ENCODE results near the gene RDH13. TPM values are rescaled to one million over a fixed set of nuclear protein-coding genes. Genes with fewer than 3 reads are reported as not detected.
"Not testable (repeated sequence)": the region's sequence is repeated elsewhere in the genome, so short reads cannot be mapped to it uniquely, and the experiment has no call there.

Gene RDH13, protein sequence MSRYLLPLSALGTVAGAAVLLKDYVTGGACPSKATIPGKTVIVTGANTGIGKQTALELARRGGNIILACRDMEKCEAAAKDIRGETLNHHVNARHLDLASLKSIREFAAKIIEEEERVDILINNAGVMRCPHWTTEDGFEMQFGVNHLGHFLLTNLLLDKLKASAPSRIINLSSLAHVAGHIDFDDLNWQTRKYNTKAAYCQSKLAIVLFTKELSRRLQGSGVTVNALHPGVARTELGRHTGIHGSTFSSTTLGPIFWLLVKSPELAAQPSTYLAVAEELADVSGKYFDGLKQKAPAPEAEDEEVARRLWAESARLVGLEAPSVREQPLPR
- total RNA-seq, result 10 to 100 TPM; 25.9 to 28.6 TPM

- Mint-ChIP-seq H3K4me1 (peaks cover 11% of the 10 kb centered on the region), H3K4me3 (peak within 1 kb of the TSS; percentile 90), H3K27me3 (peaks cover 36% of the 10 kb centered on the region), H3K9me3 (no peaks in the 10 kb centered on the region), H3K27ac (peak within 1 kb of the TSS; percentile 86), H3K36me3 (peaks cover 11% of the 10 kb centered on the region)
- peak; percentile 98 for ATAC-seq (ENCODE audit: low read depth)
- DNase-seq, result peak; percentile 99
- POLR2A ChIA-PET, result interaction anchor here (0.6 to 1.9 kb wide), 9 partner anchors 9 to 182 kb away, joined by 3 to 11 read pairs (median 3); partner anchors contain the start of gene PPP1R12C
Observed at GRCh38 chr19:55062735-55063491, at the start of gene RDH13. Gene RDH13, minus strand, starts transcription at chr19:55063148. Its CDS starts 116 bp downstream, at chr19:55063032.

DNA sequence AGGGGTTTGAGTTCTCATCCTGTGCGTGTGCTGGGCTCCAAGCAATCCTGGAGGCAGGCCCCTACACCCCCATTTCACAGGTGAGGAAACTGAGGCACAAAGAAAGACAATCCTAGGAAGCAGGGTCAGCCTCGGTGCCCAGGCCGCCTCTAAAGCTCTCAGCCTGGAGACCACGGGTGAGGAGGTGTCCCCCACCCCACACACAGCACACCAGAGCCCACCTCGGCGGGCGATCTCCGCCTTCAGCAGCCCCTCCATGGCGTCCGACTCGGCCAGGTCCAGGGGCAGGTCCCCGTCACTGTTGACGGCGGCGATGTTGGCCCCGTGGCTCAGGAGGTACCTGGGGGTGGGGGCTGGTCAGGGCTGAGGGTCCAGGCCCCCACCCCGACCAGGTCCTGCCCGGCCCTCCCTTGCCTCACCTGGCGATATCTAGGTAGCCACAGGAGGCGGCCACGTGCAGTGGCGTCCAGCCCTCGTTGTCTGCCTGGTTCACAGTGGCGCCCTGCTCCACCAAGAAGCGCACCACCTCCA lies 49.4 kb upstream of the RDH13 start:
- ATAC-seq (ENCODE audit: low read depth) (no peak), DNase-seq (no peak)
- H3K4me1 Mint-ChIP-seq, result peaks cover 14% of the 10 kb centered on the region
- peaks cover 19% of the 10 kb centered on the region for H3K36me3 Mint-ChIP-seq
- H3K4me3 Mint-ChIP-seq, result no peak overlapping the region
- no peaks in the 10 kb centered on the region for H3K27me3 Mint-ChIP-seq
- no peak overlapping the region for H3K27ac Mint-ChIP-seq
- POLR2A ChIA-PET, result no interaction called here
- H3K9me3 Mint-ChIP-seq, result no peaks in the 10 kb centered on the region

DNA sequence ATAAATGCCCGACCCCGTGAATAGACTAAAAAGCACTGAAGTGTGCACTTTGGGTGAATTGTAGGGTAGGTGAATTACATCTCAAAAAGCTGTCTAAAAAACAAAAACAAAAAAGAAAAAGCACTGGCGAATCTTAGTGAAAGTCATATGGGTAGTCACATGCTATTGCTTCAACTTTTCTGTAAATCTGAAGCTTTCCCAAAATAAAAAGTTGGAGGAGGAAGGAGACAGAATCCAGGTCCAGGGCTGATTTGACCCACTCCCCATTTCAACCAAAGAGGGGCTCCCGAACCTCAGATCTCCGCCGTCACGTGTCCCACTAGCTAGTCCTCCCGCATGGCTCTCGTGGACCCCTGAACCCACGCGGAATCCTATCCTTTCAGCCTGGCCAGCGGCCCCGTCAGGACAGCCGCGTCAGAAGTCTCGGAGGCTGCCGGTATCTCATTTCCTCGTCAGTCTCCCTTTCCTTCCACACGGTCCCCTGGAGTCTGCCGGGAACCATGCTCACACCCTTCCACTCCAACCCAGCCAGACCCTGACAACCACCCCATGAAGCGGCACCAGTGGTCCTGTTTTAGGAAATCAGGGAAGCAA lies 48.4 kb upstream of the RDH13 start:
- POLR2A ChIA-PET, result interaction anchor here (0.6 kb wide), 1 partner anchor 170 kb away, joined by 3 read pairs; no protein-coding TSS in a partner anchor
- Mint-ChIP-seq H3K4me3 (no peak overlapping the region), H3K4me1 (peaks cover 14% of the 10 kb centered on the region), H3K36me3 (peaks cover 23% of the 10 kb centered on the region), H3K9me3 (no peaks in the 10 kb centered on the region), H3K27ac (no peak overlapping the region), H3K27me3 (no peaks in the 10 kb centered on the region)
- DNase-seq (no peak), ATAC-seq (ENCODE audit: low read depth) (no peak)

DNA sequence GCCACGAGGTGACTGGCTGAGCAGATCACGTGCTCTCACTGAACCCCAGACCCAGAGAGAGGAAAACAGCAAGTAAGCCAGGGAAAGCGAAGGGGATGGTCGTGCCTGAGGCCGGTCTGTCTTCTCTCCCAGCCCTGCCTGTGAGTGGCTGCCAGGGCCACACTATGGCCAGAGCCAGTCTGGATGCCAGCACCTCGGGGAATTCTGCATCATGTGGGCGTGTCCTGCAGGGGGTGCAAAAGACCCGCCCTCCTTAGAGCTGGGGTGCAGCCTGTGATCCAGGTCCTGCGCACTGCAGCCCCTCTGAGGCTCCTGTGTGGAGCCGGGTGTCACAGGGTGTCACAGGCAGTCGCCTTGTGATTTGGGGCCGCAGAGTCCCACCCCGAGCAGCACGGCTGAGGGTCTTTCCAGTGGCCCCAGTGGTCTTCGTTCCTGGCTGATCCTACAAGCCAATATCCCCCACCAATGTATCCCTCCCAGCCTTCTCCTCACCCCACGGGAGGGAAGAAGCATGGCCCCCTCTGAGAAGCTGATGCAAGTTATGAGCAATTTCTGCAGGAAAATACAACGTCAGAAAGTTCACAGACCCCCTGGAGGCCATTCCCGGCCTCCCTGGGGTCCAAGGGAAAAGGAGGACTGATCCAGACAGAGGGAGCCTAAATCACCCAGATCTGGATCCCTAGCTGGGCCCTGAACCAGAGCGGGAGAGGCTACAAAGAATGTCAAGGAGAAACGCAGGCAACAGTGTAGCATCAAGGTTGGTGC lies 46.8 kb upstream of the RDH13 start:
- Mint-ChIP-seq H3K27me3 (no peaks in the 10 kb centered on the region), H3K9me3 (no peaks in the 10 kb centered on the region), H3K4me1 (peaks cover 3% of the 10 kb centered on the region), H3K36me3 (peaks cover 28% of the 10 kb centered on the region), H3K4me3 (no peak overlapping the region), H3K27ac (no peak overlapping the region)
- POLR2A ChIA-PET, result no interaction called here
- no peak for DNase-seq
- ATAC-seq (ENCODE audit: low read depth), result no peak

DNA sequence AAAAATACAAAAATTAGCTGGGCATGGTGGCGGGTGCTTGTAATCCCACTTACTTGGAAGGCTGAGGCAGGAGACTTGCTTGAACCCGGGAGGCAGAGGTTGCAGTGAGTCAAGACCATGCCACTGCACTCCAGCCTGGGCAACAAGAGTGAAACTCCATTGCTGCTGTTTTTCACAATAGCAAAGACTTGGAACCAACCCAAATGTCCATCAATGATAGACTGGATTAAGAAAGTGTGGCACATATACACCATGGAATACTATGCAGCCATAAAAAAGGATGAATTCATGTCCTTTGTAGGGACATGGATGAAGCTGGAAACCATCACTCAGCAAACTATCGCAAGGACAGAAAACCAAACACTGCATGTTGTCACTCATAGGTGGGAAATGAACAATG lies 44.3 kb upstream of the RDH13 start:
- not testable (repeated sequence) for ATAC-seq (ENCODE audit: low read depth); H3K27ac Mint-ChIP-seq; H3K4me1 Mint-ChIP-seq; H3K9me3 Mint-ChIP-seq; H3K4me3 Mint-ChIP-seq; DNase-seq; H3K27me3 Mint-ChIP-seq
- POLR2A ChIA-PET, result interaction anchor here (0.8 to 1.8 kb wide), 2 partner anchors 9 to 10 kb away, joined by 3 to 6 read pairs; partner anchors contain the start of gene PPP1R12C
- H3K36me3 Mint-ChIP-seq, result peaks cover 41% of the 10 kb centered on the region

- ATAC-seq (ENCODE audit: low read depth) (no peak), DNase-seq (no peak)
- H3K27me3 Mint-ChIP-seq, result no peaks in the 10 kb centered on the region
- H3K9me3 Mint-ChIP-seq, result no peaks in the 10 kb centered on the region
- H3K4me1 Mint-ChIP-seq, result peaks cover 5% of the 10 kb centered on the region
- no peak overlapping the region for H3K27ac Mint-ChIP-seq
- peaks cover 45% of the 10 kb centered on the region for H3K36me3 Mint-ChIP-seq
- POLR2A ChIA-PET, result interaction anchor here (0.8 to 1.8 kb wide), 2 partner anchors 9 to 11 kb away, joined by 3 to 6 read pairs; partner anchors contain the start of gene PPP1R12C
- H3K4me3 Mint-ChIP-seq, result no peak overlapping the region
Observed at GRCh38 chr19:55106591-55106990, 43.6 kb upstream of the RDH13 start.

DNA sequence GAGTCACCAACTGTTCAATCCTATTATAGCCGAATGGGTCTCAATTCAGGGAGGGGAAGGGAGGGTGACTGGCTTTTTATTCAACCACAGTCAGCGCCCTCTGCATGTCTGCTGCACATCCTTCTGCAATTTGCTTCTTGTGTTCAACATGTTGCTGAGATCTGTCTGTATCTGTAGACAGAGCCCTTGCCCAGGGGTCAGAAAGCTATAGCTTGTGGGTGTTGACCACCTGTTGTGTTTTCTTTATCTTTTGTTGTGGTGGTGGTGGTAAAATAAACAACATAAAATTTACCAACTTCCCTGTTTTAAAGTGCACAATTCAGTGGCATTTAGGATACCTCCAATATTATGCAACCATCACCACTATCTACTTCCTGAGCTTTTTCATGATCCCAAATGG lies 42.3 kb upstream of the RDH13 start:
- ATAC-seq (ENCODE audit: low read depth), result no peak
- Mint-ChIP-seq H3K4me1 (peaks cover 5% of the 10 kb centered on the region), H3K9me3 (no peaks in the 10 kb centered on the region), H3K27me3 (no peaks in the 10 kb centered on the region), H3K27ac (no peak overlapping the region), H3K36me3 (peaks cover 42% of the 10 kb centered on the region), H3K4me3 (no peak overlapping the region)
- DNase-seq, result no peak
- POLR2A ChIA-PET, result interaction anchor here (0.7 kb wide), 1 partner anchor 1041 kb away, joined by 6 read pairs; no protein-coding TSS in a partner anchor

GRCh38 chr19:55103190-55103589 lies 40.2 kb upstream of the RDH13 start:
- POLR2A ChIA-PET, result no interaction called here

DNA sequence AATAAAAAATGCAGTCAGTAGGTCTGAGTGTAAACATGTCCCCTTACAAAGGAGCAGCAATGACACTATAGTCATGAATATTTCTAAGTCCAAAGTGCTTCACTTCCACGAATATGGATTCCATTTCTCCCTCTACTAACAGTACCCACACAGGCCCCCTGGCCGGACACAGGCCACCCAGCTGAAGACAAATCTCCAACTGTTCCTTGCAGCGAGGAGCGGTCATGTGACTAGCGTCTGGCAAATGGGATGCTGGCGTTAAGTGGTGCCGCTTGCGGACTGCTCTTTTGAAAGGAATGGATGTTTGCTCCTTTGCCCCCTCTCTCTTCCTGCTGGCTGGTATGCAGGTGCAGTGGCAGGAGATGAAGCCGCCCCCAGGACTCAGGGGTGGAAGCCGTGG lies 38.3 kb upstream of the RDH13 start:
- H3K4me3 Mint-ChIP-seq, result no peak overlapping the region
- no peak for DNase-seq
- POLR2A ChIA-PET, result no interaction called here
- H3K27me3 Mint-ChIP-seq, result no peaks in the 10 kb centered on the region
- H3K36me3 Mint-ChIP-seq, result peaks cover 23% of the 10 kb centered on the region
- H3K4me1 Mint-ChIP-seq, result peaks cover 5% of the 10 kb centered on the region
- ATAC-seq (ENCODE audit: low read depth), result no peak
- H3K27ac Mint-ChIP-seq, result no peak overlapping the region
- no peaks in the 10 kb centered on the region for H3K9me3 Mint-ChIP-seq

More at GRCh38 chr19:55103190-55103589, 40.2 kb upstream of the RDH13 start:
- Mint-ChIP-seq H3K4me3 (no peak overlapping the region), H3K36me3 (peaks cover 31% of the 10 kb centered on the region), H3K27me3 (no peaks in the 10 kb centered on the region), H3K4me1 (peaks cover 5% of the 10 kb centered on the region), H3K9me3 (no peaks in the 10 kb centered on the region), H3K27ac (no peak overlapping the region)
- no peak for DNase-seq
- no peak for ATAC-seq (ENCODE audit: low read depth)

GRCh38 chr19:55099557-55100506 lies 36.9 kb upstream of the RDH13 start:
- Mint-ChIP-seq H3K27ac (no peak overlapping the region), H3K36me3 (peaks cover 19% of the 10 kb centered on the region), H3K9me3 (no peaks in the 10 kb centered on the region), H3K27me3 (no peaks in the 10 kb centered on the region), H3K4me3 (no peak overlapping the region), H3K4me1 (peaks cover 2% of the 10 kb centered on the region)
- ATAC-seq (ENCODE audit: low read depth), result no peak
- DNase-seq, result no peak
- POLR2A ChIA-PET, result no interaction called here

DNA sequence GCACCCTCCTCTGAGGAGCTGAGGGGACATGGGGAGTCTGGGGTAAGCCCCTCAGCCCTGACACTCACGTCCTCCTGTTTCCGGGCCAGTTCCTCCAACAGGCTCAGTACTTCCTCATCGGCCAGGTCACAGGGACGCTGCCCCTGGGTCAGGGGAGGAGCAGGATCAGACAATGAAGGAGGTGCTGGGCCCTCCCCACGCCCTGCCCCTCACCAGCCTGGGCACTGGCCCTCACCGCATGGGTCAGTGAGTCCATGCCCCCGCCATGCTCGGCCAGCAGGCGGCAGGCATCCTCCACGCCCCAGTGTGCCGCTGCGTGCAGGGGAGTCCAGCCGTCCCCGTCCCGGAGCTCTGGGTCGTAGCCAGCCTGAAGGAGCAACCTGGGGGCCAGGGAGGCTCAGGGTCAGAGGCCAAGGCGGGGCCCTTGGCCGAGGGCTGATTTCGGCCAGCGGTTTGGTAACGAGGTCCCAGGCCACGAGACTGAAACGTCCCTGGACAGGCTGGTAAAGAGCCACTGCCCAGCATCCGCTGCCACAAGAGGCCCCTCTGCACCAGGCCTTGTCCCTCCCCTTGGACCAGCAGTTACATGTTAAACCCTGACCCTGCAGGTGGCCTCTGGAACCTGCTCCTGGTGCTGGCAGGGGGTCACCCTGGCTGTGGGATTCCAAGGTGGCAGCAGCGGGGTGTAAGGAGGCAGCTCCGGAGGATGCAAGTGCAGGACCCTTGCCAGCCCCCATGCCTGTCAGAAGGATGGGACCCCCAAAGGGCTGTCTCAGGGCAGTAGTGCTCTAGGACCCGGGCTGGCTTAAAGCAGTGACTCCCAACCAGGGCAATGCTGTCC lies 36.0 kb upstream of the RDH13 start:
- Mint-ChIP-seq H3K4me1 (peaks cover 2% of the 10 kb centered on the region), H3K9me3 (no peaks in the 10 kb centered on the region), H3K36me3 (peaks cover 22% of the 10 kb centered on the region), H3K4me3 (no peak overlapping the region), H3K27ac (no peak overlapping the region), H3K27me3 (no peaks in the 10 kb centered on the region)
- DNase-seq (no peak), ATAC-seq (ENCODE audit: low read depth) (no peak)
- POLR2A ChIA-PET, result no interaction called here

All from activated naive CD8-positive, alpha-beta T cell treated with anti-CD3 and anti-CD28 coated beads, Interleukin-2, amount 10 ng/mL, durations not matched to agents 7 days and 5 days (primary cell).